Pulmonary artery endothelial cell (primary cell): Measurements from ENCODE around the gene SMIM30. TPM values are rescaled to one million over a fixed set of nuclear protein-coding genes. Genes with fewer than 3 reads are reported as not detected.

ENCODE experiments used
- DNase-seq: peaks from one replicate; pipeline ENCODE4 v3.0.0-alpha.2; 2011; ENCODE audit warnings: low read depth, low spot score
- total RNA-seq: library from RNA; depleted of rRNA; stranded (reverse); fragments of >200 nt; gene quantifications from 2 replicates; pipeline ENCODE4 v1.2.3, GENCODE V29; 2014

Gene SMIM30
- total RNA-seq, 1 donor from 2014 or later, result 52.5 TPM

GRCh38 chr7:113109718-113110117, 8.6 kb downstream of the SMIM30 start:
- no peak for DNase-seq

- no peak for DNase-seq
Measured at GRCh38 chr7:113100121-113100603, 18.2 kb downstream of the SMIM30 start.

- DNase-seq, result no peak
Measured at GRCh38 chr7:113099284-113099919, 19.0 kb downstream of the SMIM30 start.

GRCh38 chr7:113094517-113095249, 23.7 kb downstream of the SMIM30 start:
- no peak for DNase-seq

GRCh38 chr7:113093561-113093960, 24.8 kb downstream of the SMIM30 start:
- no peak for DNase-seq

- DNase-seq, result no peak
Measured at GRCh38 chr7:113092762-113093161, 25.6 kb downstream of the SMIM30 start.

- peak; percentile 57 for DNase-seq
Measured at GRCh38 chr7:113087071-113087998, 31.0 kb downstream of the SMIM30 start.

- DNase-seq, result no peak
Measured at GRCh38 chr7:113086431-113086888, 31.9 kb downstream of the SMIM30 start, which contains the start of gene GPR85. GPR85 (minus strand) TSS chr7:113086827; CDS start chr7:113084721, 2,106 bp downstream.

- DNase-seq, result no peak
Measured at GRCh38 chr7:113085781-113086390, 32.5 kb downstream of the SMIM30 start.

- DNase-seq, result no peak
Measured at GRCh38 chr7:113084496-113085172, 33.7 kb downstream of the SMIM30 start.

- no peak for DNase-seq
Measured at GRCh38 chr7:113083816-113084495, 34.4 kb downstream of the SMIM30 start.

- no peak for DNase-seq
Measured at GRCh38 chr7:113083132-113083815, 35.1 kb downstream of the SMIM30 start.

- no peak for DNase-seq
Measured at GRCh38 chr7:113078331-113078730, 40.0 kb downstream of the SMIM30 start.

- DNase-seq, result no peak
Measured at GRCh38 chr7:113076703-113077102, 41.7 kb downstream of the SMIM30 start.

- no peak for DNase-seq
Measured at GRCh38 chr7:113071465-113071864, 46.9 kb downstream of the SMIM30 start.
